CD4-positive, alpha-beta T cell treated with Interleukin-10 for 1 hour (primary cell): Measurements from ENCODE around the gene SOX5.

Experiments used
- DNase-seq: peaks from one replicate; pipeline ENCODE4 v3.0.0-alpha.2; 2020

Gene SOX5

GRCh38 chr12:23674064-23674463 lies 275.4 kb downstream of the SOX5 start:
- DNase-seq = no peak

- no peak for DNase-seq
These were observed 277.6 kb downstream of the SOX5 start for GRCh38 chr12:23671881-23672280.

- no peak for DNase-seq
These were observed 278.8 kb downstream of the SOX5 start for GRCh38 chr12:23670684-23671083.

GRCh38 chr12:23669691-23670090 lies 279.8 kb downstream of the SOX5 start:
- DNase-seq = no peak

GRCh38 chr12:23666866-23667265 lies 282.6 kb downstream of the SOX5 start:
- no peak for DNase-seq

- DNase-seq = no peak
These were observed 286.5 kb downstream of the SOX5 start for GRCh38 chr12:23662966-23663365.

- DNase-seq = no peak
These were observed 290.3 kb downstream of the SOX5 start for GRCh38 chr12:23659131-23659530.

GRCh38 chr12:23657598-23657997 lies 291.9 kb downstream of the SOX5 start:
- no peak for DNase-seq

- no peak for DNase-seq
These were observed 293.6 kb downstream of the SOX5 start for GRCh38 chr12:23655884-23656283.

GRCh38 chr12:23655112-23655511 lies 294.4 kb downstream of the SOX5 start:
- DNase-seq = no peak

GRCh38 chr12:23648546-23648945 lies 300.9 kb downstream of the SOX5 start:
- no peak for DNase-seq

- no peak for DNase-seq
These were observed 308.7 kb downstream of the SOX5 start for GRCh38 chr12:23640754-23641153.

- no peak for DNase-seq
These were observed 315.1 kb downstream of the SOX5 start for GRCh38 chr12:23634344-23634743.

- DNase-seq = no peak
These were observed 317.6 kb downstream of the SOX5 start for GRCh38 chr12:23631786-23632377.

- no peak for DNase-seq
These were observed 318.9 kb downstream of the SOX5 start for GRCh38 chr12:23630524-23630923.

- no peak for DNase-seq
These were observed 320.7 kb downstream of the SOX5 start for GRCh38 chr12:23628806-23629205.

GRCh38 chr12:23626791-23627190 lies 322.7 kb downstream of the SOX5 start:
- no peak for DNase-seq

- DNase-seq = no peak
These were observed 327.6 kb downstream of the SOX5 start for GRCh38 chr12:23621900-23622299.

- DNase-seq = no peak
These were observed 330.8 kb downstream of the SOX5 start for GRCh38 chr12:23618718-23619117.

- no peak for DNase-seq
These were observed 331.7 kb downstream of the SOX5 start for GRCh38 chr12:23617749-23618148.

- DNase-seq = no peak
These were observed 335.2 kb downstream of the SOX5 start for GRCh38 chr12:23614280-23614679.

- no peak for DNase-seq
These were observed 338.1 kb downstream of the SOX5 start for GRCh38 chr12:23611320-23611719.

- DNase-seq = no peak
These were observed 348.6 kb downstream of the SOX5 start for GRCh38 chr12:23600919-23601318.

- DNase-seq = no peak
These were observed 352.9 kb downstream of the SOX5 start for GRCh38 chr12:23596568-23596967.

- no peak for DNase-seq
These were observed 361.5 kb downstream of the SOX5 start for GRCh38 chr12:23587833-23588559.
